Skeletal muscle tissue (tissue), 4 donors: Measurements from ENCODE around the gene DIAPH3. TPM values are rescaled to one million over a fixed set of nuclear protein-coding genes. Genes with fewer than 3 reads are reported as not detected.

Experiments used
- H3K27ac ChIP-seq: one replicate; pipeline ENCODE4 v1.7.0; 2013; ENCODE audit warnings: mild to moderate bottlenecking, low read depth, low read length, inconsistent platforms
- H3K27me3 ChIP-seq, 3 donors: one replicate each; pipeline ENCODE4 v1.7.0; 2013; ENCODE audit warnings: low read length in 3 of 3; ENCODE audit not compliant: control insufficient read depth in 3 of 3, insufficient read depth in 3 of 3
- H3K36me3 ChIP-seq, 3 donors: one replicate each; pipeline ENCODE4 v1.7.0; 2013; ENCODE audit warnings: low read length in 3 of 3; ENCODE audit not compliant: control insufficient read depth in 3 of 3, insufficient read depth in 3 of 3
- H3K4me1 ChIP-seq, 3 donors: one replicate each; pipeline ENCODE4 v1.7.0; 2013; ENCODE audit warnings: low read length in 3 of 3, mild to moderate bottlenecking in 3 of 3; ENCODE audit not compliant: control insufficient read depth in 3 of 3, insufficient read depth in 3 of 3
- H3K4me3 ChIP-seq, 3 donors: one replicate each; pipeline ENCODE4 v1.7.0; 2013; ENCODE audit warnings: low read length in 3 of 3
- H3K9ac ChIP-seq, 3 donors: one replicate each; pipeline ENCODE4 v1.7.0; 2013; ENCODE audit warnings: low read length in 3 of 3, mild to moderate bottlenecking in 3 of 3, moderate library complexity in 2 of 3, low read depth in 1 of 3
- H3K9me3 ChIP-seq, 3 donors: one replicate each; pipeline ENCODE4 v1.7.0; 2013; ENCODE audit warnings: low read length in 3 of 3; ENCODE audit not compliant: control insufficient read depth in 3 of 3
- total RNA-seq: library from RNA; depleted of rRNA; stranded (reverse); fragments of >200 nt; gene quantifications from one replicate; pipeline ENCODE4 v1.2.3, GENCODE V29; 2014
- donor health status: Osteomylitis.

DIAPH3 gene
- total RNA-seq, 1 donor from 2014 or later: 3.7 TPM

DNA sequence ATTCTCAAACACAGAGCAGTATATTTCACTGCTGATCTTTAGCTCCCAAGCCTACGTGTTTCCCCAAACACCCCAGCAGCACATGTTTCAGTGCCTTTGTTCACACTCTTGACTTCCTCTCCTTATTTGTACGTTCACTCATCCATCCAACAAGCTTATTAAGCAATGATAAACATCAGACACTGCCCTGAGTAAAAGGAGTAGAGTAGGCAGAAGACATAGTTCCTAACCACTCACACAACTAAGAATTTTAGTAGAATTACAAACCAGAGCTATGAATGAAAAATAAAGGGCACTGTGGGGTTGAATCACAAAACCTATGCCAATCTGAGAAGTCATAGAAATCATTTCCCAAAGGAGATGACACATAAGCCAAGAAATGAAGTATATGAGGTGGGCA, 213.5 kb downstream of the DIAPH3 start:
- H3K27me3 ChIP-seq: no peaks in the 10 kb centered on the region
- no peaks in the 10 kb centered on the region for H3K4me1 ChIP-seq
- H3K27ac ChIP-seq: no peak overlapping the region
- H3K9me3 ChIP-seq: no peaks in the 10 kb centered on the region
- no peak overlapping the region for H3K9ac ChIP-seq
- H3K4me3 ChIP-seq: no peak overlapping the region
- H3K36me3 ChIP-seq: no peaks in the 10 kb centered on the region

DNA sequence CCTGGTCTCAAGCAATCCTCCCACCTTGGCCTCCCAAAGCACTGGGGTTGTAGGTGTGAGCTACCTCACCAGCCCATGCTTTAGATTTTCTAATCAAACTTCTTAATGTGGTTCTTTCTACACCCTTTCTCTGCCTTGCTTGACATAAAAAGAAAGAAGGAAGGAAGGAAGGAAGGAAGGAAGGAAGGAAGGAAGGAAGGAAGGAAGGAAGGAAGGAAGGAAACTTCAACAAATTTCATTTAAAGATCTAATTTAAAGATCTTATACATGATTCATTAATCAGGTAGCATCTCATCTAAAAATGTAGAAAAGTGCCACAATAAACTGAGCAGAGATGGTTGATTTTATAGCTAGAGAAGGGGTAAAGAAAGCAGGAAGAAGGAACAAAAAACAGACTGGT, 215.0 kb downstream of the DIAPH3 start:
- no peaks in the 10 kb centered on the region for H3K36me3 ChIP-seq
- H3K4me3 ChIP-seq: no peak overlapping the region
- no peaks in the 10 kb centered on the region for H3K4me1 ChIP-seq
- H3K9ac ChIP-seq: no peak overlapping the region
- no peaks in the 10 kb centered on the region for H3K27me3 ChIP-seq
- no peak overlapping the region for H3K27ac ChIP-seq
- H3K9me3 ChIP-seq: no peaks in the 10 kb centered on the region

DNA sequence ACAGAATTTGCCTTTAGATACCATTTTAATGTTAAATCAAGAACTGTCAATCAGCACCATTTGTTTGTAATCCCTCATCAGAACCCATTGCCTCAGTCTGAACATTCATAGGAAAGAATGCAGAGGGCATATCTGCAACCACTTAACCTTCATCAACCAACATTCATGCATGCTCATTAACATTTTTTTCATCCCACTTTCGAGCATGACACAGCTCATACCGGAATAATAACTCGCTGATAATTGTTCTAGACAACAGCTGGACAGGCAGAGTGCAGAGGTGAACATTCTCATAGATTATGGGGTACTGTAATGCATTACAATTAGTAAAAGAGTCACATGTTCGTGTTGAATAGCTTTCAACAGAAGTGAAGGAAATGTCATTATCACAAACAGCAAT, 216.8 kb downstream of the DIAPH3 start:
- no peaks in the 10 kb centered on the region for H3K27me3 ChIP-seq
- H3K36me3 ChIP-seq: no peaks in the 10 kb centered on the region
- H3K4me1 ChIP-seq: no peaks in the 10 kb centered on the region
- H3K9ac ChIP-seq: no peak overlapping the region
- no peak overlapping the region for H3K4me3 ChIP-seq
- no peaks in the 10 kb centered on the region for H3K9me3 ChIP-seq
- H3K27ac ChIP-seq: no peak overlapping the region

DNA sequence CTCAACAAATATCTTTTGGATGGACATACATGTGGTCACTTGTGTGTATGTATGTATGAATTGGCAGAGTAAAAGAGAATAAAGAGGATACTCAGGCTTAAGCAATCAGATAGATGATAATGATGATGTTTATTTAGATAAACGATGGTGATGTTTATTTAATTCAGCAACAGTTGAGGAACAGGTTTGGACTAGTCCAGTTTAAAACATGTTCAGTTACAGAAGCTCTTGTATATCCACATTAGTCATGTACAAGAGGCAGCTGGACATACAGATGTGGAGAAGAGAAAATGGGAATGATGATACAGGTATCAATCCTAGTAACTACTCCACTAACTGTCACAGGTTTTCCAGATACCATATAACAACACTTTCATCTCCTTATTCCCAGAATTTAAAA, 232.1 kb downstream of the DIAPH3 start:
- Histone ChIP-seq H3K27me3 (no peaks in the 10 kb centered on the region), H3K9ac (no peak overlapping the region), H3K4me1 (no peaks in the 10 kb centered on the region), H3K9me3 (peaks cover 0 to 2% (median 0%) of the 10 kb centered on the region in 3 donors), H3K36me3 (no peaks in the 10 kb centered on the region), H3K27ac (no peak overlapping the region), H3K4me3 (no peak overlapping the region)

DNA sequence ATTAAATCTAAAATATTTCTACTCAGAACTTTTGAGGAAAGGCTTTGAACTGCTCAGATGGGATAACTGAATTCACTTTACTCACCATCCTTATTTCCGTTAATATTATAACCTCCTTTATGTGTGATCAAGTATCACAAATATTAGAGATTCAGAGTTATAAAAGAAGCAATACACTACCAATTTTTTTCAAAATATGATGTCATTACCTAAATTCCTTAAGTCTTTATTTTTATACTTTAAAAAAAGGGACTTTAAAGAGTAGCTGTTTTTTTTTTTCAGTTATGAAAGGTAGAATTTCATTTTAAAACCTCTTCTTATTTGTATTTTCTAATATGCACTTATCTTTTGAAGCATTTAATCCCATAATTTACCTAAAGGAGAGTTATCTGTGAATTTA, 239.5 kb downstream of the DIAPH3 start:
- H3K9ac ChIP-seq: no peak overlapping the region
- no peak overlapping the region for H3K27ac ChIP-seq
- no peaks in the 10 kb centered on the region for H3K4me1 ChIP-seq
- no peak overlapping the region for H3K4me3 ChIP-seq
- H3K9me3 ChIP-seq: peaks cover 0 to 2% (median 0%) of the 10 kb centered on the region in 3 donors
- H3K36me3 ChIP-seq: no peaks in the 10 kb centered on the region
- H3K27me3 ChIP-seq: no peaks in the 10 kb centered on the region

DNA sequence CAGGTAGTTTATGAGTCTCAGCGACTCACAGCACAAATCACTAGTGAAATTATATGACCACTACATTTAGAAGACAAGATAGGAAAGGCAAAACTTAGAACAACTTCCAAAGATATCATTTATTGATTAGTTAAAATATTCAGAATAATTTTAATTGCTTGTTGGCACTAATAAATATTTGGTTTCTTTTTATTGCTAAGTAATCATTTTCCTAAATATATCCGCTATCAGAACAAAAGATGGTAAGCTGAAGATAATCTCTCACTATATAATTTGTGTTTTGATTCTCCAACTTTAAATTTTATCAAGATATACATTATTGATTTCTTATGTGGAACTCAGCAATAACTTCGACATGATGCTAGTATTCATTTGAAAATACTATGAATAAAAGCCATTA, 248.5 kb downstream of the DIAPH3 start:
- Histone ChIP-seq H3K36me3 (no peaks in the 10 kb centered on the region), H3K27me3 (no peaks in the 10 kb centered on the region), H3K27ac (no peak overlapping the region), H3K4me3 (no peak overlapping the region), H3K9me3 (no peaks in the 10 kb centered on the region), H3K4me1 (no peaks in the 10 kb centered on the region), H3K9ac (no peak overlapping the region)

DNA sequence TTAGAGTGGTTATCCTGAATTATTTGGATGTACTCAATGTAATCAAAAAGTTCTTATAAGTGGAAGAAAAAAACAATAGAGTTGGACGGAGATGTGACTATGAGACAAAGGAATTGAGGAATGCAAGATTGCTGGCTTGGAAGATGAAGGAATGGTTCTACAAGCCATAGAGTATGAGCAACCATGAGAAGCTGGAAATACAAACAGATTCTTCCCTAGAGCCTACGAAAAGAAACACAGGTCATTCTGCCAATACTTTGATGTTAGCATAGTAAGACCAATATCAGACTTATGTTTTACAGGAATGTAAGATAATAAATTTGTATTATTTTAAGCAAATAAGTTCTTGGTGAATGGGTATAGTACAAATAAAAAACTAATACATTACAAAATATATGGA, 249.2 kb downstream of the DIAPH3 start:
- H3K27me3 ChIP-seq: no peaks in the 10 kb centered on the region
- no peak overlapping the region for H3K4me3 ChIP-seq
- no peak overlapping the region for H3K27ac ChIP-seq
- H3K9me3 ChIP-seq: no peaks in the 10 kb centered on the region
- H3K9ac ChIP-seq: no peak overlapping the region
- H3K4me1 ChIP-seq: no peaks in the 10 kb centered on the region
- H3K36me3 ChIP-seq: no peaks in the 10 kb centered on the region

DNA sequence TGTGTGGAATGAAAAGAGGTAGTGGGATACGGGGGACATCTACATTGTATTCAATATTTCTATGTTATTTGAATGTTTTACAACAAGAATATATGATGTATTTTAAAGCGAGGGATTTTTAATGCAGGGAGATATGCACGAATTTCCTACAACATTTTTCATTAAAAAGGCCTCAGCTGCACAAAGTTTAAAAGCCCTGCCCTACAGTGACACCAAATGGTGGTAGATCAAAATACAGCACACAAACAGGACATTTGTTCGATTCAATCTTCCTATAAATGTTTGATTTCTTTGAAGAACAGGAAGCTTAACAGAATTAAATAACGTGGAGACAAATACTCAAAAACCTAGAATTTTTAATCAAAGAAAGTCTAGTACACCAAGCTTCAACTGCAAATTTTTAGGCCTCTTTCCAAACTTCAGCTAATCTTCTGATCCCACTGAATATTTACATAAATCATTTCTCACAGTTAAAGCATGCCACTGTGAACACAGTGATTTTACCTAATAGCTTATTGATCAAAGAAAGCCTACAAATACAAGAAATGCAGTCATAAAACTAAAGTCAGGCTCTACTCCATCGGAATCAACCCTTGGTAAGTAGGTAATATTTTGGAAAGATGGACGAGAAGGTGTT, 257.2 kb downstream of the DIAPH3 start:
- no peaks in the 10 kb centered on the region for H3K9me3 ChIP-seq
- H3K4me1 ChIP-seq: no peaks in the 10 kb centered on the region
- H3K36me3 ChIP-seq: no peaks in the 10 kb centered on the region
- H3K4me3 ChIP-seq: no peak overlapping the region
- H3K27me3 ChIP-seq: no peaks in the 10 kb centered on the region
- no peak overlapping the region for H3K27ac ChIP-seq
- H3K9ac ChIP-seq: no peak overlapping the region

DNA sequence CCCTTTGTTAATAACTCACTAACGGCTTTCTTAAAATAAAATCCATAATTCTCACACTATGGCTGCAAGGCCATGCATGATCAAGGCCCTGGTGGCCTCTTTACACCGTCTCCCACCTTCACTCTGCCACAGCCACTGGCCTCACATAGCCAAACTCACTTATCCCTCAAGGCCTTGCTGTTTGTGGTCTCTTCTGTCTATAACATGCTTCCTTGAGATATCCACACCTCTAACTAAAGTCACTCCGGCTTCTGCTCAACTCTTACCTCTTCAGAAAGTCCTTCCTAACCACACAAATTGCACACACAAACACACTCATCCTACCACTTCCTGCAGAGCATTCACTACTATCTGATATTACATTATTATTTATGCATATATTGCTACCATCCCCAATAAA, 262.5 kb downstream of the DIAPH3 start:
- no peak overlapping the region for H3K9ac ChIP-seq
- no peaks in the 10 kb centered on the region for H3K36me3 ChIP-seq
- H3K27ac ChIP-seq: no peak overlapping the region
- H3K27me3 ChIP-seq: no peaks in the 10 kb centered on the region
- no peaks in the 10 kb centered on the region for H3K4me1 ChIP-seq
- H3K4me3 ChIP-seq: no peak overlapping the region
- no peaks in the 10 kb centered on the region for H3K9me3 ChIP-seq

DNA sequence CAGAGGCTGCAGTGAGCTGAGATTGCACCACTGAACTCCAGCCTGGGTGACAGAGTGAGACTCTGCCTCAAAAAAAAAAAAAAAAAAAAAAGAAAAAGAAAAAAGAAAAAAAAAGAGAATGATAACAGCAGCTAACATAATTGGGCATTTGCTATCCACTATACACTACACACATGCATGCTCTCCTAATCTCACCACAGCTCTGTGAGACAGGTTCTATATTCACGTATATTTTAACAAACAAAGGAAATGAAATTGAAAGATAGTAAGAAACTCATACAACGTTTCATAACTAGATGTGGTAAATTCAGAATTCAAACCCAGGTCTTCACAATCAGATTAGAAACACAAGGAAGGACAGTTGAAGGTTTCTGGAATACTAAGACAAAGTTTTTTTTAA, 265.7 kb downstream of the DIAPH3 start:
- H3K27me3 ChIP-seq: no peaks in the 10 kb centered on the region
- no peak overlapping the region for H3K9ac ChIP-seq
- H3K4me3 ChIP-seq: no peak overlapping the region
- H3K4me1 ChIP-seq: no peaks in the 10 kb centered on the region
- no peaks in the 10 kb centered on the region for H3K36me3 ChIP-seq
- no peaks in the 10 kb centered on the region for H3K9me3 ChIP-seq
- H3K27ac ChIP-seq: no peak overlapping the region

DNA sequence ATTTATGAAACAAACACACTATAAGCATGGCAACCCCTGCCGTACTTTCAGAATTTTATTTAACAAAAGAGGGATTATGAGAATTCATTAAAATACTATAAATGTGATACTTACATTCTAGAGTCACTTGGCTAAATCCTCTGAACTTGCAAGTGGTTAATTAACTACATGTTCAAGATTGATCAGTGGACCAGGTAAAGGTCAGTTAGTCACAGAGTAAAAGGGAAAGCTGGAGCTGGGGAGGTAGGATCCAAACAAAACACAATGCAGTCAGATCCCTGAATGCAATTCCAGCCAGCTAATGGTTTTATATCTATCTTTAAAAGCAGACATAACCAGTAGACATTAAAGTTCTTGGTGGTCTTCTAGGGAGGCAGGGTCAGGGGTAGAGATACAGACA, 270.5 kb downstream of the DIAPH3 start:
- Histone ChIP-seq H3K4me1 (no peaks in the 10 kb centered on the region), H3K9ac (no peak overlapping the region), H3K36me3 (no peaks in the 10 kb centered on the region), H3K4me3 (no peak overlapping the region), H3K27ac (no peak overlapping the region), H3K9me3 (no peaks in the 10 kb centered on the region), H3K27me3 (no peaks in the 10 kb centered on the region)
